ENCODE results near the gene DNMT3B.

DNA sequence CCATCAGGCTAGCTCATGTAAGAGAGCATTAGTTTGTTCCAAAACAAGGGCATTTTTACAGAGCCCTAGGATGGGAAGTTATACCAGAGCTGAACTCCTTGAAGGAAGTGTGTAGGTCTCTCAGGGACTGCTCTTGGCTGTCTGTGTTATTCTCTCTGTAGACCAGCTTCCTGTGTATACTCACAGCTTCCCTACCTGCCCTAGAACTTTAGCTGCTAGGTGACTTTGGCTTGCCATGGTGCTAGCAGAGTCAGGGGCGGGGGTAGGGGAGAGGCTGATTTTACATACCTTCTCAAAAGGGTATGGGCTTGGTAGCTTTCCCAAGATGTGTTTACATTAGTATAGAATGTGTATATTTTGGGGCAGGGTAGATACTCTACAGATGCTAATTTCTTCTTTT is 75.0 kb downstream of the DNMT3B start:
- TF ChIP-seq, protein P1, sequence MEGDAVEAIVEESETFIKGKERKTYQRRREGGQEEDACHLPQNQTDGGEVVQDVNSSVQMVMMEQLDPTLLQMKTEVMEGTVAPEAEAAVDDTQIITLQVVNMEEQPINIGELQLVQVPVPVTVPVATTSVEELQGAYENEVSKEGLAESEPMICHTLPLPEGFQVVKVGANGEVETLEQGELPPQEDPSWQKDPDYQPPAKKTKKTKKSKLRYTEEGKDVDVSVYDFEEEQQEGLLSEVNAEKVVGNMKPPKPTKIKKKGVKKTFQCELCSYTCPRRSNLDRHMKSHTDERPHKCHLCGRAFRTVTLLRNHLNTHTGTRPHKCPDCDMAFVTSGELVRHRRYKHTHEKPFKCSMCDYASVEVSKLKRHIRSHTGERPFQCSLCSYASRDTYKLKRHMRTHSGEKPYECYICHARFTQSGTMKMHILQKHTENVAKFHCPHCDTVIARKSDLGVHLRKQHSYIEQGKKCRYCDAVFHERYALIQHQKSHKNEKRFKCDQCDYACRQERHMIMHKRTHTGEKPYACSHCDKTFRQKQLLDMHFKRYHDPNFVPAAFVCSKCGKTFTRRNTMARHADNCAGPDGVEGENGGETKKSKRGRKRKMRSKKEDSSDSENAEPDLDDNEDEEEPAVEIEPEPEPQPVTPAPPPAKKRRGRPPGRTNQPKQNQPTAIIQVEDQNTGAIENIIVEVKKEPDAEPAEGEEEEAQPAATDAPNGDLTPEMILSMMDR (IDR thresholded peaks at IDR 0.05; ENCODE audit: low read length): no peak
- no peak for TF ChIP-seq EZH2 (IDR thresholded peaks at IDR 0.05; ENCODE audit: borderline replicate concordance, low read length)

Data from OCI-LY1 (cell line).